H1 (cell line): ENCODE data around the gene CLMP. TPM values are rescaled to one million over a fixed set of nuclear protein-coding genes. Genes with fewer than 3 reads are reported as not detected.

ENCODE experiments used
- CTCF ChIA-PET: fragments of 300-600 bp; sonication (Branson Sonifier 250); formaldehyde crosslinking; loops from one replicate; lab custom pipeline; 2021; ENCODE audit not compliant: partially characterized antibody; lab: Charles Lee
- POLR2A ChIA-PET: fragments of 300-600 bp; sonication (Branson Sonifier 250); formaldehyde crosslinking; loops from one replicate; lab custom pipeline; 2021; ENCODE audit warnings: inconsistent platforms; ENCODE audit not compliant: partially characterized antibody; lab: Charles Lee
- DNase-seq, 2 experiments: peaks; one replicate each; pipeline versions ENCODE4 v3.0.0 to v3.0.0-alpha.2; 2010 to 2022; ENCODE audit warnings: low spot score in 2 of 2, low read depth in 1 of 2, mixed read lengths in 1 of 2
- FAIRE-seq: peaks from 2 replicates; lab custom pipeline; 2011; peaks lifted over from hg19 to GRCh38; lab: Jason Lieb, UNC
- H2AFZ ChIP-seq: 2 replicates; pipeline ENCODE4 v1.8.1; 2012; ENCODE audit warnings: low read length, inconsistent platforms
- H2AK5ac ChIP-seq: 2 replicates; pipeline ENCODE4 v1.6.1; 2013; ENCODE audit warnings: low read depth, low read length
- H2BK120ac ChIP-seq: replicated peaks from 2 replicates; pipeline ENCODE3; 2013; ENCODE audit warnings: low read depth, low read length, inconsistent platforms
- H2BK12ac ChIP-seq: 2 replicates; pipeline ENCODE4 v1.6.1; 2013; ENCODE audit warnings: low read depth, low read length
- H2BK15ac ChIP-seq: 2 replicates; pipeline ENCODE4 v1.6.1; 2013; ENCODE audit warnings: low read length
- H2BK20ac ChIP-seq: 2 replicates; pipeline ENCODE4 v1.6.1; 2013; ENCODE audit warnings: low read length
- H2BK5ac ChIP-seq: 2 replicates; pipeline ENCODE4 v1.6.1; 2013; ENCODE audit warnings: low read depth, low read length
- H3K14ac ChIP-seq: 2 replicates; pipeline ENCODE4 v1.6.1; 2013; ENCODE audit warnings: inconsistent platforms; ENCODE audit not compliant: insufficient read length
- H3K18ac ChIP-seq: 2 replicates; pipeline ENCODE4 v1.6.1; 2013; ENCODE audit warnings: low read length; ENCODE audit errors: extremely low read depth
- H3K23ac ChIP-seq: 2 replicates; pipeline ENCODE4 v1.6.1; 2013; ENCODE audit warnings: inconsistent platforms; ENCODE audit not compliant: insufficient read length
- H3K23me2 ChIP-seq: 2 replicates; pipeline ENCODE4 v1.6.1; 2013; ENCODE audit warnings: low read depth, low read length
- H3K27ac ChIP-seq: 2 replicates; pipeline ENCODE4 v1.6.1; 2011; ENCODE audit warnings: low read depth, low read length, inconsistent platforms
- H3K27me3 ChIP-seq, 4 experiments: replicated peaks in 1 of 4; 1 replicate in 1 of 4; 2 replicates in 3 of 4; pipeline versions ENCODE4 v1.6.1 to v1.8.1; 2011 to 2013; ENCODE audit warnings: low read length in 3 of 4, mild to moderate bottlenecking in 3 of 4, inconsistent platforms in 2 of 4, mixed read lengths in 2 of 4, moderate library complexity in 1 of 4; ENCODE audit not compliant: control insufficient read depth in 3 of 4, insufficient read depth in 3 of 4; ENCODE audit errors: extremely low read depth in 1 of 4
- H3K36me3 ChIP-seq, 4 experiments: 2 replicates each; pipeline versions ENCODE4 v1.6.1 to v1.8.1; 2011 to 2013; ENCODE audit warnings: mild to moderate bottlenecking in 4 of 4, low read length in 3 of 4, moderate library complexity in 2 of 4, control low read depth in 1 of 4, inconsistent platforms in 1 of 4; ENCODE audit not compliant: insufficient read depth in 4 of 4, control insufficient read depth in 2 of 4
- H3K4ac ChIP-seq: replicated peaks from 2 replicates; pipeline ENCODE3; 2013; ENCODE audit warnings: low read length, low read depth, mixed read lengths, inconsistent platforms; ENCODE audit not compliant: insufficient read length
- H3K4me1 ChIP-seq, 4 experiments: replicated peaks in 1 of 4; 1 replicate in 1 of 4; 2 replicates in 3 of 4; pipeline versions ENCODE4 v1.6.1 to v1.8.1; 2011 to 2013; ENCODE audit warnings: low read length in 3 of 4, inconsistent platforms in 2 of 4, mixed read lengths in 1 of 4; ENCODE audit not compliant: insufficient read depth in 4 of 4, control insufficient read depth in 3 of 4
- H3K4me2 ChIP-seq, 2 experiments: 2 replicates each; pipeline versions ENCODE4 v1.6.1 to v1.8.1; 2011 to 2013; ENCODE audit warnings: low read depth in 2 of 2, low read length in 2 of 2, control low read depth in 1 of 2, inconsistent platforms in 1 of 2, mild to moderate bottlenecking in 1 of 2; ENCODE audit not compliant: insufficient read depth in 1 of 2
- H3K4me3 ChIP-seq, 4 experiments: fragments of 200-600, 300-600 bp in 1 of 4; sonication (generic), shearing (Covaris generic), sonication (Bioruptor Twin) in 1 of 4; 2 replicates each; pipeline versions ENCODE4 v1.5.1 to v1.8.1; 2011 to 2016; ENCODE audit warnings: low read length in 4 of 4, low read depth in 3 of 4, control low read depth in 2 of 4, inconsistent platforms in 2 of 4, mild to moderate bottlenecking in 2 of 4, mixed read lengths in 1 of 4, moderate library complexity in 1 of 4; ENCODE audit not compliant: insufficient read depth in 2 of 4; ENCODE audit errors: extremely low read depth in 1 of 4
- H3K56ac ChIP-seq: replicated peaks from 2 replicates; pipeline ENCODE3; 2013; ENCODE audit warnings: low read depth, mild to moderate bottlenecking, mixed read lengths, low read length, inconsistent platforms; ENCODE audit not compliant: insufficient read length
- H3K79me1 ChIP-seq: 2 replicates; pipeline ENCODE4 v1.6.1; 2013; ENCODE audit warnings: low read depth, low read length, control low read depth
- H3K79me2 ChIP-seq, 2 experiments: 2 replicates each; pipeline versions ENCODE4 v1.6.1 to v1.8.1; 2012 to 2013; ENCODE audit warnings: low read length in 2 of 2, mild to moderate bottlenecking in 2 of 2, inconsistent platforms in 1 of 2; ENCODE audit not compliant: insufficient read depth in 2 of 2, control insufficient read depth in 1 of 2
- H3K9ac ChIP-seq, 4 experiments: replicated peaks in 1 of 4; 1 replicate in 1 of 4; 2 replicates in 3 of 4; pipeline versions ENCODE4 v1.6.1 to v1.8.1; 2011 to 2013; ENCODE audit warnings: low read depth in 3 of 4, low read length in 3 of 4, control low read depth in 2 of 4, mild to moderate bottlenecking in 2 of 4, moderate library complexity in 2 of 4, inconsistent platforms in 1 of 4; ENCODE audit errors: extremely low read depth in 1 of 4
- H3K9me3 ChIP-seq, 2 experiments: 2 replicates each; pipeline versions ENCODE4 v1.6.1 to v1.8.1; 2012 to 2013; ENCODE audit warnings: mild to moderate bottlenecking in 2 of 2, moderate library complexity in 2 of 2, control low read depth in 1 of 2, inconsistent platforms in 1 of 2, low read depth in 1 of 2, low read length in 1 of 2, mixed read lengths in 1 of 2; ENCODE audit not compliant: insufficient read depth in 2 of 2
- H4K20me1 ChIP-seq, 2 experiments: replicated peaks in 1 of 2; 2 replicates each; pipeline versions ENCODE3 to v1.8.1; 2011 to 2013; ENCODE audit warnings: inconsistent platforms in 2 of 2, low read length in 2 of 2, mild to moderate bottlenecking in 1 of 2; ENCODE audit not compliant: insufficient read depth in 2 of 2, control insufficient read depth in 1 of 2
- H4K5ac ChIP-seq: 2 replicates; pipeline ENCODE4 v1.6.1; 2013; ENCODE audit warnings: low read length, low read depth, mixed read lengths, inconsistent platforms; ENCODE audit not compliant: insufficient read length
- H4K8ac ChIP-seq: 2 replicates; pipeline ENCODE4 v1.8.0; 2013; ENCODE audit warnings: mild to moderate bottlenecking, moderate library complexity, low read length, inconsistent platforms; ENCODE audit not compliant: insufficient read depth; ENCODE audit errors: extremely low read depth
- H4K91ac ChIP-seq: replicated peaks from 2 replicates; pipeline ENCODE3; 2013; ENCODE audit warnings: low read length, mixed read lengths, inconsistent platforms; ENCODE audit not compliant: insufficient read length
- ASH2L ChIP-seq: fragments of 200-600, 300-600 bp; sonication (generic); IDR thresholded peaks from one replicate; pipeline ENCODE4 v1.7.1; 2017; ENCODE audit warnings: low read length
- CHD1 ChIP-seq: IDR thresholded peaks from 2 replicates; pipeline ENCODE4 v1.6.1; 2012; ENCODE audit warnings: low read depth, low read length, improper control_type of control experiment
- EP300 ChIP-seq, 2 experiments: IDR thresholded peaks; 1 replicate in 1 of 2; 2 replicates in 1 of 2; pipeline ENCODE4 v1.6.1; 2011 to 2012; ENCODE audit warnings: low read depth in 2 of 2, low read length in 2 of 2, mild to moderate bottlenecking in 2 of 2, borderline replicate concordance in 1 of 2, inconsistent platforms in 1 of 2, moderate library complexity in 1 of 2
- HDAC2 ChIP-seq, 2 experiments: fragments of 300-600 bp in 1 of 2; sonication (generic) in 1 of 2; IDR thresholded peaks; 2 replicates each; pipeline ENCODE4 v1.6.1; 2011 to 2012; ENCODE audit warnings: low read depth in 2 of 2, low read length in 2 of 2, mild to moderate bottlenecking in 2 of 2, moderate library complexity in 2 of 2, borderline replicate concordance in 1 of 2, inconsistent platforms in 1 of 2
- HDAC6 ChIP-seq: IDR thresholded peaks from one replicate; pipeline ENCODE4 v1.7.1; 2012; ENCODE audit warnings: low read depth, mild to moderate bottlenecking, inconsistent platforms, low read length, moderate library complexity
- JUND ChIP-seq: IDR thresholded peaks from 2 replicates; pipeline ENCODE4 v1.6.1; 2011; ENCODE audit warnings: mild to moderate bottlenecking, improper control_type of control experiment, low read length
- MAX ChIP-seq: IDR thresholded peaks from 2 replicates; pipeline ENCODE4 v1.6.1; 2012; ENCODE audit warnings: inconsistent platforms
- NANOG ChIP-seq: IDR thresholded peaks from 2 replicates; pipeline ENCODE4 v1.6.1; 2011; ENCODE audit warnings: low read length, low read depth, mild to moderate bottlenecking, inconsistent platforms; ENCODE audit not compliant: insufficient read depth, poor library complexity, severe bottlenecking
- POU5F1 ChIP-seq: IDR thresholded peaks from 2 replicates; pipeline ENCODE4 v1.6.1; 2011; ENCODE audit warnings: low read depth, mild to moderate bottlenecking, low read length, moderate library complexity
- SP1 ChIP-seq: IDR thresholded peaks from 2 replicates; pipeline ENCODE4 v1.6.1; 2011; ENCODE audit warnings: low read depth, low read length
- ZNF274 ChIP-seq: IDR thresholded peaks from 2 replicates; pipeline ENCODE4 v1.7.0; 2012; ENCODE audit warnings: low read length, borderline replicate concordance; ENCODE audit errors: extremely low read depth
- WGBS, 2 experiments: shearing (Covaris generic) in 1 of 2; methylation state at CpG; one replicate each; pipeline versions ENCODE4 v1.1.6 to v1.1.7; 2013 to 2015; ENCODE audit warnings: low lambda C conversion rate in 2 of 2, mixed read lengths in 2 of 2, inconsistent platforms in 1 of 2, low coverage in 1 of 2, missing lambda C conversion rate in 1 of 2; ENCODE audit not compliant: insufficient replicate concordance in 2 of 2, insufficient coverage in 1 of 2, insufficient read length in 1 of 2; ENCODE audit errors: extremely low coverage in 1 of 2, missing lambda C conversion rate in 1 of 2; 5-methylcytosine and 5-hydroxymethylcytosine counted together
- polyA plus RNA-seq, 7 experiments: library from polyadenylated mRNA; depleted of rRNA in 3 of 7; stranded (reverse) in 5 of 7; unstranded in 2 of 7; fragments of >200 nt in 5 of 7; fragments of 200-250 nt in 2 of 7; gene quantifications; 1 replicate in 5 of 7; 2 replicates in 1 of 7; 4 replicates in 1 of 7; pipeline versions ENCODE4 v1.2.1 to v1.2.3, GENCODE V29; 2011 to 2013; ENCODE audit warnings: missing spikeins in 2 of 7, mixed read lengths in 2 of 7
- total RNA-seq: library from RNA; stranded (reverse); fragmentation: NEBNext Ultra II Directional; extraction: Animal tissue kit (Norgen Biotek cat#: 25700); gene quantifications from 2 replicates; pipeline ENCODE4 v1.2.1, GENCODE V29; 2021

Gene CLMP
- total and polyA plus RNA-seq, 2 of the 8 experiments (the other 6 are each of a cell fraction or from before 2014, with no cell fraction given), result 9.9 to 24.1 TPM

- H3K23ac ChIP-seq, result no peak overlapping the region
- H3K23me2 ChIP-seq, result no peaks in the 10 kb centered on the region
- H3K79me2 ChIP-seq, result 0 out of 4 replicates have a peak, but pooled peaks cover 0 to 8% of the 10 kb centered on the region in 2 experiments
- H4K20me1 ChIP-seq, result no peaks in the 10 kb centered on the region
- H3K4me3 ChIP-seq, result no peak overlapping the region
- TF ChIP-seq HDAC2 (IDR thresholded peaks at IDR 0.05; ENCODE audit: borderline replicate concordance in 1 of 2, low read depth in 2 of 2, low read length in 2 of 2) (no peak), JUND (no peak), HDAC6 (no peak), ZNF274 (no peak), SP1 (no peak), CHD1 (no peak), POU5F1 (no peak), NANOG (no peak), MAX (no peak), EP300 (IDR thresholded peaks at IDR 0.05; ENCODE audit: borderline replicate concordance in 1 of 2, low read depth in 2 of 2, low read length in 2 of 2) (no peak), ASH2L (no peak)
- no peak overlapping the region for H3K14ac ChIP-seq
- no peak overlapping the region for H4K8ac ChIP-seq
- H3K4me1 ChIP-seq, result peaks cover 0 to 14% (median 9%) of the 10 kb centered on the region in 4 experiments; a peak in 4 of 7 replicates
- no peak for DNase-seq
- CTCF ChIA-PET, result interaction anchor here (1.2 to 12.6 kb wide), 4 partner anchors 13 to 84 kb away, joined by 3 to 106 read pairs (median 14); no protein-coding TSS in a partner anchor
- no peak overlapping the region for H2BK20ac ChIP-seq
- no peak overlapping the region for H4K91ac ChIP-seq
- no peak overlapping the region for H2BK5ac ChIP-seq
- no peak overlapping the region for H2AFZ ChIP-seq
- H3K56ac ChIP-seq, result no peak overlapping the region
- no peak overlapping the region for H3K9ac ChIP-seq
- no peak for FAIRE-seq
- H3K36me3 ChIP-seq, result no peaks in the 10 kb centered on the region
- no peak overlapping the region for H2BK12ac ChIP-seq
- no peak overlapping the region for H4K5ac ChIP-seq
- no peak overlapping the region for H3K4ac ChIP-seq
- H2AK5ac ChIP-seq, result no peak overlapping the region
- H3K4me2 ChIP-seq, result no peak overlapping the region
- H2BK120ac ChIP-seq, result no peak overlapping the region
- no peak overlapping the region for H3K27ac ChIP-seq
- POLR2A ChIA-PET, result interaction anchor here (1.0 kb wide), 1 partner anchor 9 kb away, joined by 4 read pairs; no protein-coding TSS in a partner anchor
- H3K79me1 ChIP-seq, result no peaks in the 10 kb centered on the region; the same call in 1 of the 2 replicates
- H2BK15ac ChIP-seq, result no peak overlapping the region
- WGBS, 2 experiments, result 93% methylated on average over 1 of the region's 1 CpG; no CpG with 5 or more reads in 1 of the 2 experiments
- H3K9me3 ChIP-seq, result no peaks in the 10 kb centered on the region
- H3K18ac ChIP-seq, result no peak overlapping the region
- H3K27me3 ChIP-seq, result no peaks in the 10 kb centered on the region
These were observed 16.9 kb downstream of the CLMP start for GRCh38 chr11:123178186-123178585.
